M059J (cell line): ENCODE measurements around the gene PALD1. TPM values are rescaled to one million over a fixed set of nuclear protein-coding genes. Genes with fewer than 3 reads are reported as not detected.

Experiments
- DNase-seq: peaks from one replicate; pipeline ENCODE4 v3.0.0-alpha.2; 2012; ENCODE audit warnings: low read depth
- total RNA-seq: library from RNA; depleted of rRNA; stranded (reverse); fragments of >200 nt; shearing (Covaris generic); gene quantifications from 2 replicates; pipeline ENCODE4 v1.2.3, GENCODE V29; 2014

The PALD1 gene
- total RNA-seq, 1 experiment from 2014 or later, result 0.20 TPM

DNA sequence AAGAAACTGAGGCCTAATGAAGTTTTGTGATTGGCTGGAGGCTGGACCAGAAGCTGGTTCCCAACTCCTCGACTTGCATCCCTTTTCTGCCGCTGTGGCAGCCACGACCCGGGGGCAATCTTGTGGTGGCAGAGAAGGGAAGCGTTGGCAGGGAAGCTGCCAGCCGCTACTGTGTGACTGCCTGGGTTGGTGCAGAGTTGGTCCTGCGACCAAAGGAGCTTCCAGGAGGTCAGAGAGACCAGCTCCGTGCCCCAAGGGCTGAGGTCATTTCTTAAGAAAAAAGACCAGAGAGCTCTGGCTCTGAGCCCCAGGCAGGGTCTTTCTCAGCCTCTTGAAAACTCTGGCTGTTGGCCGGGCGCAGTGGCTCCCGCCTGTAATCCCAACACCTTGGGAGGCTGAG, 76.8 kb downstream of the PALD1 start:
- no peak for DNase-seq

DNA sequence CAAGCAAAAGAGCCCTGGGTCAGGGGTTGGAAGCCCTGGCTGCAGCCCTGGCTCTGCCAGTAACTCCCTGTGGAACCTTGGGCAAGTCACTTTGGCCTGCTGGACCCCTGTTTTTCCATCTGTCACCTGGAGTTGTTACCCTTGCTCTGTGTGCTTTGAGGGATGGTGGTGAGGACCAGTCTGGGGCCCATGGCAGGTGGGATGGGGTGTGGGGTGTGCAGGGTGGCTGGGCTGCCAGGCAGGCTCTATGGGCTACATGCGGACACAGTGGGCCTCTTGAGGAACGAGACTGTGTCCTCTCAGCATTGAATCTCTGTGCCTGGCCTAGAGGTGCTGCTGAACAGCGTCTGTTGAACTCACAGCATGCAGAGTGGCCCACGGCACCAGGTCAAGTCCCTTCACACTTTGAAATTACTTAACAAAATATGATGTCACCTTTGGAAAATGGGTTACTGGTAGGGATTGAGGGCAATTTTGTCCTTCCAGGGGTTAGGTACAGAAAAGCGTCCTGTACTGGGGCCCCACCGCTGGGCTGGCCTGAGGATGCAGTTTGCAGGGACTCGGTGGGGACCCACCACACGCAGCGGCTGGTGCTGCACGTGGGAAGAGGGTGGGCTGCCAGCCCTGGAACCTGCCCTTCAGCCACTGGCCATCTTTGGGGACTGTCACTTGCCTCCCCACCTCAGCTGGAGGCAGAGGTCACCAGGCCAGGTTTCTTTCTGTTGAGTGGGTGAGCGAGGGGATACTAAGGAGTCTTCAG, 78.7 kb downstream of the PALD1 start:
- no peak for DNase-seq

DNA sequence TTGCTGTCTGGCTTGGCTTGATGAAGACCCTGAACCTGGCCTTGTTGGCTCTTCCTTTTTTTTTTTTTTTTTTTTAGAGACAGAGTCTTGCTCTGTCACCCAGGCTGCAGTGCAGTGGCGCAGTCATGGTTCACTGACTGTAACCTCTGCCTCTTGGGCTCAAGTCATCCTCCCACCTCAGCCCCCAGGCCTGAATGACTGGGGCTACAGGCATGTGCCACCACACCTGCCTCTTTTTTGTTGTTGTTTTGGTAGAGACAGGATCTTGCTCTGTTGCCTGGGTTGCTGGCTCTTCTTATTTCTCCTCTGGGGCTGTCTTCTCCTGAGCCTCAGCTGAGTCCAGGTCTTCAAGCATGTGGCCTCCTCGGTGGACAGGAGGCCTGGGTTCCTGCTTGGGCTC, 79.3 kb downstream of the PALD1 start:
- DNase-seq, result no peak

DNA sequence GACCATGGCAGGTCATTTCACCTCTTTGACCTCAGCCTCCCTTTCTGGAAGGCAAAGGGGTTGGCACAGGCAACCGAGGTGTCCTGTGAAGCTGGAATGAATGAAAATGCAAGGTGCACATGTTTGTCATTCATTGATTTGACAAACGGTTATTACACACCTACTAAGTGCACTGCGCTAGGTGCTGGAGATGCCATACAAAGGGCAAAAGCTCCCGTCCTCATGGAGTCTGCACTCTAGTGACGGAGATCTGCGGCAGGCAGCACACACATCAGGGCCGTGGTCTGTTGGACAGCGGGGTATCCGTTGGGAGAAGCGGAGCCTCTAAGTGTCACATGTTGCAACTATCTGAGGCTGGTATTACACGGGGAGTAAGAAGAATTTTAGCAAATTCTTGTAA, 79.7 kb downstream of the PALD1 start:
- no peak for DNase-seq

DNA sequence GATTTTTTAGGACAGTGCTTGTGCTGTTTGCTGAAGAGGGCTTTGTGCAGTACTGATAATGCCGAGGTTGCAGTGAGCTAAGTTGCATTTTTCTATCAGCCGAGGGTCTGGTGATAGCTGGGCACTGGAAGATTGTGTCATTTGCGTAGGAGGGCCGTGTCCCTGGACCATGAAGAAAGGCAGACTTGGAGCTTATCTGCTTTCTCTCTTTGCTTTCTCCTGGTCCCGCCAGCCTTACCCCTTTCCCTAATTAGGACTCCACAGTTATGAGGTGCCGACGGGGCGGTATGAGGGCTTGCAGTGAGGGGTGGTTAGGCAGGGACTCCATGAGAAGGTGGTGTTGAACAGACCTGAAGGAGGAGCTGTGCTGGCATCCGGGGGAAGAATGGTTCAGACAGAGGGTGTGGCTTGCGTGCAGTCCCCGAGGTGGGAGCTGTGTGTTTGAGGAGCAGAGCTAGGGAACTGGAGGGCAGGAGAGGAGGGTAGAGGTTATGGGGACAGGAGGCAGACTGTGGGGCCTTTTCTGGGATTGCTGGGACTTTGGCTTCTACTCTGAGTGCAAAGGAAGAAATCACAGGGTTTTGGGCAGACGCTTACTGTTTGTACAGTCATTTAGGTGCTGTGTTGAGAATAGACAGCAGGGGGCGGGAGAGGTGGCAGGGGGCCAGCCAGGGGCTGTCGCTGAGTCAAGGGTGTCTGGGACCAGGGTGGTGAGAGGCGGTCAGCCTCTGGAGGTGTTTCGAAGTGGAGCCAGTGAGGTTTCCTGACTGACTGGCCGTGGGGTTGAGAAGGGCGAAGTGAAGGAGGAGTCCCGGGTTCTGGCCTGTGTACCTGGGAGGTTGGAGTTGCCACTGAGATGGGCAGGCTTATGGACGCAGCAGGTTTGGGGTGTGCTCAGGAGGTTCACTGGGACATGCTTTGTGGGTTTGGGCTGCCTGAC, 80.6 kb downstream of the PALD1 start:
- no peak for DNase-seq

DNA sequence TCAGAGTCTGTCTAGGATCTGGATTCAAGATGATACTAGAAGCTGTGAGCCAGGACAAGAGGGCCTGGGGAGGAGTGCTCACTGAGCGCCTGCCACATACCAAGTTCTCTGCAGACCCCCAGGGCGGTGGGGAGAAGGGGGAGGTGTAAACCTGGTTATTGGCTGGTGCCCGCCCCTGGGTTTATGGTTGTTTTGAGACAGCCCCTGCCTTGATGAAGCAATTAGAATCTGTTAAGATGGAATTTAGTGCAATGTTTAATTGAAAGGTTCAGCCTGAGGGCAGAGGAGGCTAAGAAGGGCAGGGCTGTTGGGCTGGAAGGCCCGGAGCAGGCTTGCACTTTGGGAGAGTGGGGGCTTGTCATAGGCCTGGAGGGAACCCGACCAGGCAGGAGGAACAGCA, 81.3 kb downstream of the PALD1 start:
- no peak for DNase-seq

DNA sequence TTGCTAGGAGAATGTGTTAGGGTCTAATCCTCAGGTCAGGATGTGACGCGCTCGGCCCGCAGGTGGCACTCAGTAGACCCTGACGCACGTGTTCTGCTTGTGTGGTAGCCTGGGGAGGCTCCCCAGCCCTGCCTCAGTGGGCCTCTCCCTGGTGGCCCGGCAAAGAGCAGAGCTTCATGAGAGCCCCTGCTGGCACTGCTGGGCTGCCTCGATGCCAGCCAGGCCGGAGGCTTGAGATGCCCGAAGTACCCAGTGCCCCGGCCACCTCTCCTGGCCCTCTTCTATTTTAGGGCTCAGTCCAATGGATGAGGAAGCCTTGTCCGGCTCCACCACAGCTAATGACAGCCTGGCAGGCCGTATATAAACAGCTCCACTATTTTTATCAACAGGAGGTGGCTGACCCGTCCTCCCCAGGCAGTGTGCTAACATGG, 82.0 kb downstream of the PALD1 start:
- DNase-seq, result no peak

DNA sequence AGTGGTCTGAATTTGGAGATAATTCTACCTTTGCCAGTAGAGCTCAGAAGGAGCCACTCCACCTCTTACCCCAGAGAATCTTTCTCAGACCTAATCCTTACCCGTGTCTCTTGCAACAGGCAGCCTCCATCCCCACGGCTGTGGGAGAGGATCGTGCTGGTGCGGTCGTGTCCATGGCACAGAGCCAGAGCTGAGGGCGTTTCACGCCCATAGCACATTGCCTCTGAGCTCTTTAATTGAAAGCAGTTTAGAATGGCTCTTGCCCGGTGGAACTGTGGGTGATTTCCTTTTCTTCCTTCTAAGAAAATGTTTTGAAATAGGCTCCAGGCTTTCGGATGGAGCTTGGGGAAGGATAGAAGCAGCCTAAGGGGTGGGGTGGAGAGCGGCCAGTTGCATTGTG, 82.5 kb downstream of the PALD1 start:
- DNase-seq, result no peak

DNA sequence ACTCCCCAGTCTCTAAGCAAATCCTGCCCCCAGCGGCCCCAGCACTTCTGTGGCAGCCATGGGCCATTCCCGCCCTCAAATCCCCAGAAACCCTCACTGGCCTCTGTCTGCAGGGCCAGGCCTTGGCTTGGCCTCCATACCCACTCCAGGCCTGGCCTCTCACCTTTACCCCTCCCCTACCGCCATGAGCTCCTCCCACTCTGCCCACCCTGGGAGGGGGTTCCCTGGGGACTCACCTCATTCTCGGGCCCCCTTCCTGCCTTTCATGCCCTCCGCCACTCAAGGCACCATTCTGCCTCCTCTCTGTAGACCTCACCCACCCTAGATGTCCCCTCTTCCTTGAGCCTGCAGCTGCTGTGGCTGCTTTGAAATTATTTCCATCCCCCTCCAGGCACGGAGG, 83.0 kb downstream of the PALD1 start:
- no peak for DNase-seq

DNA sequence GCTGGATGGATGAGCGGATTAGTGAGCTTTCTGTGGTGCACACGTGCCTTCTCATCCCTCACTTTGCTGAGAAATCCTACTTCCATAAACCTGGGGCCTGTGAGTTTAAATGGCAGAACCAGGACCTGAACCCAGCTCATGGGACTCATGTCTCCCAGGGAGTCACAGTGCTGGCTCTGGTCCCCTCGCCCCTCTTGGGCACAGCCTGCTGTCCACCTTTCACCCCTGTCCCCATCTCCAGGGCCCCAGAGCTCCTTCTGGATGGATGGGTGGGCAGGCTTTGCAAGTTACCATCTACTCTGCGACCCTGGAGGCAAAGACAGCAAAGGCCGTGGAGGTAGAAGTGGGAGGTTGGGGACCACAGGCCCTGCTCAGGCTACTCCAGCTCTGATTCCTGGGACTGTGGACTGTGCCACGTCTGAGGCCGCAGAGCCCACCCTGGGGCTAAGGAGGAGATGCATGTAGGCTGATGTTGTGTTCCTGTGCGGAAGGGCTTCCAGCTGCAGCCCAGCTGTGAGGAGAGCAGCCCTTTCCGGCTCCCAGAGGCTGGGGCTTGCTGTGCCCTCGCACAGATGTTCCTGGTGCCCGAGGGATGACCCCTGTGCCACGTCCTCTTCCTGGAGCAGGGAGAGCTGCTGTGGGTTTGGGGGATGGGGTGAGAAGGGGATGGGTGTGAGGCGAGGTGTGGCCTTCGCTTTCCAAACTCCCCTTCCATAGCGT, 83.6 kb downstream of the PALD1 start:
- DNase-seq, result no peak

DNA sequence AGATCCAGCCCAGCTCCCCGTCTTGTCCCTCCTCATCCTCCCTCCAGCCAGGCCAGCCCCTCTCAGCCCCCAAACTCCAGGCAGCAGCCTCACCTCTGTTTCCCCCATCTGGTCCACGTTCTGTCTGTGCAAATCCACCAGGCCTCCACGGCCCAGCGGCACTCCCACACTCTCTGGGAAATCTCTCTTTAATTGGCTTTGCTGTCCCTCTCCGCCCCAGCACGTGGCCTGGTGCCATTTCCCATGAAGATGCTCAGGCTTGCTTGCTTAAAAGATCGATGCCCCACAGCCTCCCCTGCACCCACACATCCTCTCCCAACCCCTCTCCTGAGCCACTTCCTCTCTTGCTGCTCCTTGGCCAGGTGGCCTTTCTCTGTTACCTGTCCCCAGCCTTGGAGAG, 84.7 kb downstream of the PALD1 start:
- DNase-seq, result no peak

DNA sequence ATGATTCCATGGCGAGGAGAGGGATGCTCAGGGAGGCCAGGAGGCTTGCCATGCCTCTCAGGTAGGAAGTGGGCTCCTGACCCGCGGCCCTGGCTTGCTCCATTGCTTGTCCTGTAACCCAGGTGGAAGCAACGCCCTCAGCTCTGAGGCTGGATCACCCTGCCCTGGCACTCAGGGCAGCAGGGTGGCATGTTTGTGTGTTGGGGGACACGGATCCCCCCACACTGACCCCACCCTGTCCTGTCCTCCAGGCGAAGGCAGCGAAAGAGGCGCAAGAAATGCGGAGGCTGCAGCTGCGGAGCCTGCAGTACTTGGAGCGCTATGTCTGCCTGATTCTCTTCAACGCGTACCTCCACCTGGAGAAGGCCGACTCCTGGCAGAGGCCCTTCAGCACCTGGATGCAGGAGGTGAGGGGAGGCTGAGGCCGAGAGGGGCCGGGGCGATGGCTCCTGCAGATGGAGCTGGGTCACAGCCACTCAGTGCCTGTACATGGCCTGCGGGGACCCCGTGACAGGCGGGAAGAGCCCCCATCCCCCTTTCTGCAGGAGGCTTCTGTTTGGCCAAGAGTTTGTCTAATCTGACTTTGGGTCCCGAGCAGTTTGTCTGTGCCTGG, 85.7 kb downstream of the PALD1 start:
- DNase-seq, result no peak

DNA sequence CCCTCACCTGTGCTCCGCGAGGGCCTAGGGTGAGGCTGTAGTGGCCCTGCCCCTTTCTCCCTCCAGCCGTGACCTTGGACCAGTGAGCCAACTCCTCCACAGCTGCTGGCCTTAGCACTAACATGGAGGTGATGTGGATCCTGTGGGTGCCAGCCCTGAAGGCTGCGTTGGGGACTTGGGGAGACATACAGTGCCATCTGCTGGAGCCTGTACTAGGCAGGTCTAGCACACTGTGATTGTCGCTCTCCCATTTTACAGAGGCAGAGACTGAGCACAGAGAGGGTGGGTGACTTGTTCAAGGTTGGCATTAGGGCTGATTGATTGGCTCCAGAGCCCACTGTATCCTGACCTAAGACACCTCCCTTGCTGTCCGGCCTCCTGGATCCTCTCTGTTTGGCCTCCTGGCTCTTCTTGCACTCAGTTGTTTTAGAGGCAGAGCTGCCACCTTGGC, 86.4 kb downstream of the PALD1 start:
- DNase-seq, result no peak

DNA sequence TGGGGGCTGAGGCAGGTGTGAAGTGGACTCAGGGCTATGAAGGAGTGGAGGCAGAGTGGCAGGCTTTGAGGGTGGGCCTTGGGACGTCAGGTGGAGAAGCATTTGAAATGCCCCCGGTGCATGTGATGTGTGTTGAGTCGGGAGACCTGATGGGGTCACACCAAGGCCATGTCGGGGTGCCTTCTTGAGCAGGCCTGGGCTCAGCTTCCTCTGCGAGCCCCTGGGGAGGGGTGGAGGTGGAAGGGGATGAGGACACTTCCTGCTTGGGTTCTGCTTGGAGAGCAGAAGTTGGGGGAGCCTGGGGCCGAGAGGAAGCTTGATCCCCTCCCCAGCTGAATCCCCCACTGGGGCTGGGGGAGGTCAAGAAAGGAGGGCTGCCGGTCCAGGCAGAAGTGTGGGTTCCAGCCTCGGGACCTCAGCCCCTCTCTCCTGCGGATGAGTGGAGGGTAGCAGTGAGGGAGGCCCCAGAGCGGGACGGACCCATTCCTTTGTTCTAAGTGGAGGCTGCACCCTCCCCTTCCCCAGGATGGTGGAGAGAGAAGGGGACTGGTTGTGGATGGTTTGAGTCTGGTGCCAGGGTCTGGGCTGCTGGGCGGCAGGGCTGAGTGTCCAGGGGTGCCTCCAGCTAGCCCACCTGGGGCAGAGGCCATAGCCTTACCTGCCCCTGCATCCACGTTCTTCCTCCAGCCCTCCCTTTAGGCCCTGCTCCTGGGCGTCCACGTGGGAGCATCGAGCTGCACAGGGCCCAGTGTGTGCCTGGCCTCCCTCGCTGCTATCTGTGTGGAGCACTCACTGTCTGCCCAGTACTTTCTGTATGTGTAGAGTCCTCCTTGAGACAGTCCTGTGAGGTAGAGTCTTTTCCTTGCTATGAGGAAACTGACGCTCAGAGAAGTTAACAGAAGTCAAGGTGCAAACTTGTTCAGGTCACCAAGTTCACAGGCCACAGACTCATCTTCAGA, 87.3 kb downstream of the PALD1 start:
- DNase-seq, result no peak

DNA sequence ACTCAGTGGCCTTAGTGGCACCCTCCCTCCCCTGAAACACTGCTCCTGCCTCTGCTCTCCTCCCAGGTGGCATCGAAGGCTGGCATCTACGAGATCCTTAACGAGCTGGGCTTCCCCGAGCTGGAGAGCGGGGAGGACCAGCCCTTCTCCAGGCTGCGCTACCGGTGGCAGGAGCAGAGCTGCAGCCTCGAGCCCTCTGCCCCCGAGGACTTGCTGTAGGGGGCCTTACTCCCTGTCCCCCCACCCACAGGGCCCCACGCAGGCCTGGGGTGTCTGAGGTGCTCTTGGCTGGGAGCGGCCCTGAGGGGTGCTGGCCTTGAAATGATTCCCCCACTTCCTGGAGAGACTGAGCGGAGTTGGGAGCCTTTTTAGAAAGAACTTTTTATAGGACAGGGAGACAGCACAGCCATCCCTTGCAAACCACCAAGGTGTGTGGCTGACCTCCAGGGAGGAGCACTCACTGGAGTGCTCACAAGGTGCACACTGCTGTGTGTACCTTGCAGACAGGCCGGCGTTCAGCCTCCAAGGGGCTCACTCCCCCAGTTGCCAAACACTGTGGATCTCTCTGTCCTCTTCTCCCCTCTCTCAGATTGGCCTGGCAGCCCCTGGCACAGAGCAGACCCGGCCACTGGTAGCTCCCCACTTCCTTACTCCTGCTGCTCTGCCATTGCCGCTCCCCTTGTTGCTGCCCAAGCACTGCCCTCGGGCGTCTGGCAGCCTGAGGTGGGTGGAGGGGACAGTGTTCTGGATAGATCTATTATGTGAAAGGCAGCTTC, 88.1 kb downstream of the PALD1 start:
- DNase-seq, result no peak

DNA sequence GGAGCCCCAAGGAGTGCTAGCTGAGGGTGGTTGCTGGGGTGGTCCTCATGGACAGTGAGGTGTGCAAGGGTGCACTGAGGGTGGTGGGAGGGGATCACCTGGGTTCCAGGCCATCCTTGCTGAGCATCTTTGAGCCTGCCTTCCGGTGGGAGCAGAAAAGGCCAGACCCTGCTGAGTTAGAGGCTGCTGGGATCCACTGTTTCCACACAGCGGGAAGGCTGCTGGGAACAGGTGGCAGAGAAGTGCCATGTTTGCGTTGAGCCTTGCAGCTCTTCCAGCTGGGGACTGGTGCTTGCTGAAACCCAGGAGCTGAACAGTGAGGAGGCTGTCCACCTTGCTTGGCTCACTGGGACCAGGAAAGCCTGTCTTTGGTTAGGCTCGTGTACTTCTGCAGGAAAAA, 89.0 kb downstream of the PALD1 start:
- DNase-seq, result no peak

DNA sequence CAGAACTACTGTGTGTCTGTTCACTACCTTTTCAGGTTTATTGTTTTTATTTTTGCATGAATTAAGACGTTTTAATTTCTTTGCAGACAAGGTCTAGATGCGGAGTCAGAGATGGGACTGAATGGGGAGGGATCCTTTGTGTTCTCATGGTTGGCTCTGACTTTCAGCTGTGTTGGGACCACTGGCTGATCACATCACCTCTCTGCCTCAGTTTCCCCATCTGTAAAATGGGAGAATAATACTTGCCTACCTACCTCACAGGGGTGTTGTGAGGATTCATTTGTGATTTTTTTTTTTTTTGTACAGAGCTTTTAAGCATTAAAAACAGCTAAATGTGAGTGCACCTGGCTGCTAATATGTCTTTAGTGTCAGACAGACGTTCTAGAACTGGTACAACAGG, 89.5 kb downstream of the PALD1 start:
- DNase-seq, result no peak

DNA sequence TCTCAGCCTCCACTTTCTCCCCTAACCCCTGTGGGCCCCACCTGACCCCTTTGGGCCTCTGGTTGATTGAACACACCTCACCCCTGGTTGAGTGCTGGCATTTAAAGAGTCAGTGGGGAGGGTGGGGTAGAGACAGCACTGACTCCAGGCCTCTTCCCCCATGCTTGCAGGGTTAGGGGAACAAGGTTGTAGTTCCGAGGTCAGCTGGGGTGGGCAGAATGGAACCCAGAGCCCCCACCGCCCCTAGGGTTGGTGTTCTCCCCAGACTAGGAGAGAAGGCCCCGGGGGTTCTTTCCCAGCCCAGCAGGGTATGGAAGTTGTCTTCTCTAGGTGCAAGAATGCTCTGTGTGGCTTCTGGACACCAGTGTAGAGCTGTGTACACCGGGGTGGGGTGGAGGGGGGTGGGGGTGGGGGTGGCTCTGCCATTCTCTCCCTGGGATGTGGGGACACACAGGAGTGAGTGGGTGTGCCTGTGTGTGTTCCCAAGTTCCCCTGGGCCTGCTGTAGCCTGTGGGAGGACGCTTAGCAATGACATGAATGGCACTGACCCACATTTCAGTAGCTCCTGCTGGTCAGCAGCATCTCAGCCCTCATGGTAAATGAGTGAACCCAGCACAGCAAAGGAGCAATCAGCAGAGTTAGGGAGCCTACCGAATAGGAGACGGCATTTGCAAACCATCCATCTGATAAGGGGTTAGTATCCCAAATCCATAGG, 90.4 kb downstream of the PALD1 start:
- DNase-seq, result no peak

DNA sequence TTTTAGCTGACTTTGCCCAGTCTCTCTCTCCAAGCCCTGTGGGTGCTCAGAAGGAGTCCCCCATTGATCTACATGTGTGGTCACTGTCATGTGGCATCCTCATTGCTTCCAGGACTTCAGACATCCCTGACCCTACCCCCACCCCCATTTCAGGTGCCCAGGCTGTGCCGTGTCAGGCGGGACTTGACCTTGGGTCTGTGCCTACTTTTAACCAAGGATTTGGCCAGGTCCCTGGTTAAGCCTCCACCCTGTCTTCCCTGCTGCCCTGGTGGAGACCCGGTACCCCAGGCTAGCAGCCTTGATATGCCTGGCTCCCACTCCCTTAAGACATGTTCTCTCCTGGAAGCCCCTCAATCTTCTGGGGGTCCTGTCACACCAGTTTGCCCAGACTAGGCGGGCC, 92.7 kb downstream of the PALD1 start:
- no peak for DNase-seq
